HG03060 (cell line): ENCODE results near the gene POLR3K.

Experiments
- ATAC-seq: cut with Tn5 transposase; IDR thresholded peaks from one replicate; pipeline ENCODE4 v1.9.1; 2021; ENCODE audit warnings: low read depth, moderate number of reproducible peaks; ENCODE audit not compliant: unreplicated experiment

The POLR3K gene

DNA sequence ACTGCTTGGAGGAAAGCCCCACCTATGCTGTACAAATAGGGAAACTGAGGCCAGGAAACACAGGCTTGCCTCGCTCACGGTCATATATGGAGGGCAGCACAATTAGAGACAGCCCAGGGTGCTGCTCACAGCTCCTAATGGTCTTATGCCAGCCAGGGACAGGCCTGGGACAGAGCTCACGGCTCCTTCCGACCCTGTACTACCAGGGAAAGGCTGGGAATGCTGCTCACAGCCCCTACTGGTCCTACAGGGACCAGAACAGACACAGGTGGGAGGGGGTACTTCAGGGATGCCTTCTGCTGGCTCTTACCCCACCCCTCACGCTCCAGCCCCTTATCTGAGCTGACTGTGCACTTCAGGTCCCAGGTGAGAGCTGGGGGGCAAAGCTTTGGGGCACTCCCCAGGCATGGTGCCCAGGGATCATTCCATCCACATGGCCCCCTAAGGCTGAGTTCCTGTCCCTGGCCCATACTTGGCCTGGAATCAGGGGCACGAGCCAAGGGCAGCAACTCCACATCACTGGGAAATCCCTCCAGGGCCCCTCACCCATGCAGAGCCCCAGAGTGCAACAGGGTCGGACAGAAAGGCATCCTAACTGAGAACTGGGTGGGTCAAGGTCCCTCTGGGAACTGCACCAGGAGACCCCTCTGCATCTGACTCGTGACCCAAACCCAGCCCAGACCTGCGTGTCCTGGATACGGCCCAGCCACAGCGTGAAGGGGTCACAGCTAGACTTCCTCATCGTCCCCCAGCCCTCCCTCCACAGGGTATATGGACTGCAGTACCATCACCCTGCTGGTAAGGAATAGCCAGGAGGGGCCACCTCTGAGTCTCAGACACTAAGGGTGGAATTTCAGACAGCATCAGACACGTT lies 13.1 kb upstream of the POLR3K start:
- no peak for ATAC-seq

GRCh38 chr16:65745-66144 lies 12.3 kb upstream of the POLR3K start:
- no peak for ATAC-seq

- ATAC-seq, result no peak
Observed at GRCh38 chr16:64914-65255, 11.5 kb upstream of the POLR3K start.

- ATAC-seq, result no peak
Observed at GRCh38 chr16:63998-64913, 10.8 kb upstream of the POLR3K start.

DNA sequence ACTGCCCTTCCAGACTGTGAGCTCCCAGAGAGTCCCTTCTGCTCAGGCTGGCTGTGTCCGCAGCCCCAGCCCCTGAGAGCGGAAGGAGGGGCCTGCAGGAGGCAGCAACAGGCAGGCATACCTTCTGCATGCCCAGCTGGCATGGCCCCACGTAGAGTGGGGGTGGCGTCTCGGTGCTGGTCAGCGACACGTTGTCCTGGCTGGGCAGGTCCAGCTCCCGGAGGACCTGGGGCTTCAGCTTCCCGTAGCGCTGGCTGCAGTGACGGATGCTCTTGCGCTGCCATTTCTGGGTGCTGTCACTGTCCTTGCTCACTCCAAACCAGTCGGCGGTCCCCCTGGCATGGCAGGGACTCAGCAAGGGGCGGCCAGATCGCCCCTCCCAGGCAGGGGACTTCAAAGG lies 10.1 kb upstream of the POLR3K start:
- ATAC-seq, result no peak

DNA sequence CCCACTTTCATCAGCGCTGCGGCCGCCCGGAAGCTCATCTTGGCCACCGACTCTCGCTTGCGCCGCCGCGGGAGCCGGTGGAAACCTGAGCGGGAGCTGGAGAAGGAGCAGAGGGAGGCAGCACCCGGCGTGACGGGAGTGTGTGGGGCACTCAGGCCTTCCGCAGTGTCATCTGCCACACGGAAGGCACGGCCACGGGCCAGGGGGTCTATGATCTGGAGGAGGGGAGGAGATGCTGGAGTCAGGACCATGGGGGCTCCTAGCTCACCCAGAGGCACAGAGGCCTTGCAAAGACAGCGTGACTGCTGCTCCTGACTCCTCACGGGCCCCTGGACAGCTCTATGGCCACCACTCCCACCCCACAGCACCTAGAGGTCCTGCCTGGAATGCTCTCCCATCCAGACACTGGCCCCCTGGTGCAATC lies 9.6 kb upstream of the POLR3K start:
- ATAC-seq, result no peak

GRCh38 chr16:62283-62967 lies 9.0 kb upstream of the POLR3K start:
- no peak for ATAC-seq

DNA sequence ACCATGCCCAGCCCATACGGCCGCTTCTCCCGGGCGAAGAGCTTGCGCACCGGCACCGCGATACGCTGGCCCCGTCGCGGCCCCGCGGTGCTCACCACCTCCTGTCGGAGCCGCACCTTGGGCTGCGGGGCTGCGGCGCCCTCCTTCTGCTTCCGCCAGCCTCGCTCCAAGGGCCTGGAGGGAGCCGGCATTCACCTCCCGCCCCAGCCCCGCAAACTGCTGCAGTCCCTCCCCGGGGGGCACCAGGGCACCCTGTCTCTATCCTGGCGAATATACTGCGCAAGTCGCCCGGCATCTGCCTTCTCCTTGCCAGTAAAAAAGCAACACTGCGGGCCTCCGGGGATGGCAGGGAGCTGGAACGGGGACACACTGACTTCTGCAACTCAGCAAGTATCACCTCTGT lies 8.5 kb upstream of the POLR3K start:
- no peak for ATAC-seq

DNA sequence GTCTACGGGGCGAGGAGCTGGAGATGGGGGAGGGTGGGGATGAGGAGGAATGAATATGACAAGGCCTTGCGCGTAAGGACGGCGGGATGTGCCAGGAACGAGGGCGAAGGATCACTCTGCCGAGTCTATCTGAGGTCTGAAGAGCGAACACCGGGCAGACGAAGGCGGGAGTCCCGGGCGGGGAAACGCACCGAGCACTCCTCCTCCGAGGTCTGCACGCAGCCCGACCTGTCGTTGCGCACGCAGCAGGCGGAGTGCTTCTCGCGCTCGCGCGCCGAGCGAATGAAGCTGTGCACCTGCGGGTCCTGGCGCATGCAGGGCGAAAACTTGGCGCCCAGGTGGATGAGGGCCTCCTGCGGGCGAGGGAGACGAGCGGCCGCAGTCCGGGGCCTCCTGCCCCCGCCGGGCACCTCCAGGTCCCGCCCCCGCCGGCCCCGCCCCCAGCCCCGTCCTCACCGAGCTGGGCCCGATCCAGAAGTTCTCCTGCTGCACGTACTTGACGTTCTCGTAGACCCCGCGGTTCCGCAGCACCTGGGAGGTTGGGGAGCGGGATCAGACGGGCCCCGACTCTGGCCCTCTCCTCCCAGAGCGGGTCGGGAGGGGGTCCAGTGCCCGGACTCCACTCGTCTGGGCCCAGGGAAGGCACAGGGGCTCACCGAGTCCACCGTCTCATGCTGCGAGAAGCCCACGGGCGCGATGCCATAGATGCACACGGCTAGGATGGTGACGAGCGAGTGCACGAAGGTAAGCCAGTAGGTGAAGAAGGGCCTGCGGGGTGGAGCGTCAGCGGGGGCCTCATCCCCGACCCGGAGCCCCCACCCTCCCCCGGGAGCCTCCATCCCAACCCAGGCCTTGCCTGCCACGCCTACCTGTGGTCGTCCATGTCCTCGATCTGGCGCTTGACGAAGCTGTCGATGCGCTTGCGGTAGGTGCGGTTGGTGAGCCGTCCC lies 7.8 kb upstream of the POLR3K start:
- no peak for ATAC-seq

DNA sequence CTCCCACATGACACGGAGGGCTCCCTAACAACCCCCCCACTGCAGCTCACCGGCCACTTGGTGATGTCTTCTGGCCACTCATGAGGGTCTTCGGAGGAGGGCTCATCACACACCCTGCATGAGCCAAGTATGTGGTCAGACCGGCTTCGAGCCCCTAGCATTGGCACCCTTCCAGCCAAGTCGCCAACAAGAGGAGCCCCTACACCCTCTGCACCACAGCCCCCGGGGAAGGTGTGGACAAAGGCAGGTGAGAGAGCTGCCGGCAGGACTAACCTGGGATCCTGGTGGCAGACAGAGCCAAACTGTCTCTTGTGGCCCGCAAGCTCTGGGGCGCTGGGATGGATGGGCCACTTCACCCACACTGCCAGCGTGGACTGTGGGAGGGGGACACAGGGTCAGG lies 6.8 kb upstream of the POLR3K start:
- no peak for ATAC-seq

GRCh38 chr16:59440-60059 lies 6.1 kb upstream of the POLR3K start:
- ATAC-seq, result no peak

- ATAC-seq, result no peak
Observed at GRCh38 chr16:58491-59439, 5.4 kb upstream of the POLR3K start.

- ATAC-seq, result no peak
Observed at GRCh38 chr16:57711-58110, 4.3 kb upstream of the POLR3K start.

DNA sequence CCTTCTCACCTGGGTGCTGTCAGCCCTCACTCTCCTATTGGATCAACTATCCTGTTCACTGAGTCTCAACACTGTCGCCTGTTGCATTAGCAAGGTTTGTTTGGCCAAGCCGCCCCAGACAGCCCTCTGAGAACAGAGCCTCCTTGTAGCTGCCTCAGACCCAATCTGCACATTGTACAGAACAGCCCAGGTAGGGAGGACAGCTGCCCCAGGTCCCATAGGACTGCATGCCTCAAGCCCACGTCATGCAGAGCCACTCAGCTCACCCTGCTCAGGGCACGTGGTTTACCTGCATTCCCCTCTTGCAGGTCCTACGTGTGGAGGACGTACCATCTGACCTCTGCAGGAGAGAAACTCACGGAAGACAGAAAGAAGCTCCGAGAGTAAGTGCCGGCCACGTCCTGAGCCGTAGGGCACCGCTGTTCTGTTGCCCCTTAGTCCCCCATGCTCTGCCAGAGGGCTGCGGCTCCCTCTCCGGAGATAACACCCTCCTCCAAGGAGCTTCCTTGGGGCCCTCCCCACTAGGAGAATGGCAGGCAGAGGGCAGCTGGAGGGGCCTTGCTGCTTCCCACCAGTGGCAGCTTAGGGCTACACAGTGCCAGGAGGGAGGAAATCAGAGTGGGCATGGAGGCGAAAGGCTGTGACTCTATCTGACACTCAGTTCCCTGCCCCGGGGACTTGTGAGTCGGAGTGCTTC lies 3.0 kb upstream of the POLR3K start:
- ATAC-seq, result no peak

DNA sequence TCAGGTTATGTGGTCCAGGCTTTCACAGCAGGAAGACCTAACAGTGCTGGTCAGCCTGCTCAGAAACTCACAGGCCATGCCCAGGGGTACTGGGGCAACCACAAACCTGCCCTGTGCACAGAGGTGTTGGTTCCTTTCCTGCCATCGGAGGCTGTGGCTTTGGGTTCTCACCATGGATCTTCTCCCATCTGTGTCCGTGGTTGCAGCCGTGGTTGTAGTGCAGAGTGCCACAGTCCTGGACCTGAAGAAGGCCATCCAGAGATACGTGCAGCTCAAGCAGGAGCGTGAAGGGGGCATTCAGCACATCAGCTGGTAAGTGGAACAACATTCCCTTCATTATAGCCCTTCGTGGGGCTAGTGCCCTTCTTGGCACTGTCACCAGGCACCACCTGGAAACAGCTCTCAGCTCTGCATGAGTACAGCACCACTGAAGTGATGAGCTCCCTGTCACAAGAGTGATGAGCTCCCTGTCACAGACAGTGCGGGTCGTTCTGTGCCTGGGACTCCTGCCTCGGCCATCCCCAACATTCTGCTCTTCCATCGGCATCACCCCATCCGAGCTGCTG lies 2.2 kb upstream of the POLR3K start:
- ATAC-seq, result no peak

- ATAC-seq, result no peak
Observed at GRCh38 chr16:54237-54581, 801 bp upstream of the POLR3K start.

DNA sequence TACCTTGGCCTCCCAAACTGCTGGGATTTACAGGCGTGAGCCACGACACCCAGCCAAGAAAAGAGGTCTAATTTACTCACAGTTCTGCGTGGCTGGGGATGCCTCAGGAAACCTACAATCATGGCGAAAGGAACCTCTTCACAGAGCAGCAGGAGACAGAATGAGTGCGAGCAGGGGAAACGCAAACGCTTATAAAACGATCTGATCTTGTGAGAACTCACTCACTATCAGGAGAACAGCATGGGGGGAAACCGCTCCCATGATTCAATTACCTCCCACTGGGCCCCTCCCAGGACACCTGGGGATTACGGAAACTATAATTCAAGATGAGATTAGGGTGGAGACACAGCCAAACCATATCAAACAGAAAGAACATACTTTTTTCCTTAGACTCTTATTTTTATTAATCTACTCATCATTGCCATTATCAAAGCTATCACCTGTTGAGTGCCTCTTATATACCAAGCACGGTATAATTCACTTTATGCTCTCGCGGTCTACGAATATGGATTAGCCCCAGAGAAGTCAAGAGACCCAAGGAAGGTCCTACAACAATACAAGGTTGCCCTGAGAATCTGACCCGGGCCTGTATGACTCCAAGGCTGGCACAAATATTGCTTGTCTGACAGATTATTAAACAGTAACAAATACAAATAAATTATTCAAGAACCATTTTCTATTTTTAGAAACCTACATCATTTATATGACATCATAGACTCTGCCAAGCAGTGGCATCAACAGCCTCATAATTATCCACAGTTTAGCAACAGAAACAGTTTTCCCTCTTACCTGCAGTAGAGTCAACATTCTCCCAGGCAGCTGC lies 2.4 kb downstream of the POLR3K start:
- ATAC-seq, result no peak
